ENCODE measurements around the gene SPDYE2.
"Not testable (repeated sequence)": the region's sequence is repeated elsewhere in the genome, so short reads cannot be mapped to it uniquely, and the experiment has no call there.

Gene SPDYE2

DNA sequence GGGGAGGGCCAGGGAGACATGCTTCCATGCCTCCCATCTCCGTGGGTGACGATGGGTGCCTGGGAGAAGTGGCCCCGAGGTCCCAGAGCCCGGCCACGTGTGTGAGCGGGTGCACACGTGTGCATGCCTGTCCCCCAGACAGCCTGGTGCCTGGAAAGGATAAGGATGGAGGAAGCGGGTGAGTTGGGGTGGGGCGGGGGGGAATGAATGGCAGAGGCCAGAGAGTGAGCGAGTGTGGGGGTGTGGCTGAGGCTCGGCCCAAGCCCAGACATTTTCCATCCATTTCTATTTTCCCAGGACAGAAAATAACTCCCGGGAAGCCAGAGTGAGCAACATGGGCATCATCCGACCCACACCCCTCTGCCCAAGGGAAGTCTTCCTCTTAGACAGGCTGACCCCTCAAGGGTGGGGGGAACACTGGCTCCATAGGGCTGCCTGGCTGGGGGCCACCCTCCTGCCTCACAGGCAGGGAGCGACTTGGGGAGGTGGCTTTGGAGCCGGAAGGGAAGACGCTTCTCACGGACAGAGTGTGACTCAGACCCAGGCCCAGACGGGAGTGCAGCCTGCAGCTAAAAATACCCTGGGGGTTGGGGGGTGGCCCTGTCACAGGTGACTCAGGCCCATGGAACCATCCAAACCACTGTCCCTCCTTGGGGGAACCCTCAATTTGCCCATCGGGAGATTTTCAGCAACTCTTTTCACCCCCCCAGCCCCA, 53.6 kb downstream of the SPDYE2 start:
- not testable (repeated sequence) for DNase-seq (ENCODE audit: low read depth)

DNA sequence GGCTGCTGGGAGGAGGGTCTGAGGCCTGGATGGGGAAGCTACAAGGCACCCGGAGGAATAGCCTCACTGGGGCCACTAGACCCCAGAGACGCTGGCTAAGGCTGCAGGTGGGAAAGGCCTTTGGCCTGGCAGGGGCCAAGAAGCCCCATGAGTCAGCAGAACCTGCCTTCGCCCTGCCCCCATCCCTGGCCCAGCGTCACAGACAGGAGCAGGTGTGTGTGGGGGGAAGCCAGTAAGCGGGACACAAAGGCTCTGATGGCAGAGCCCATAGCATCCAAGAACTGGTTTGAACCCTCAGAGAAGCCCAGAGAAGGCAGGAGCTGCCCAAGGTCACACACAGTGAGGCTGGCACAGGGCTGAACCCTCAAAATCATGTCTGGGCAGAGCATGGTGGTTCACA, 55.8 kb downstream of the SPDYE2 start:
- not testable (repeated sequence) for DNase-seq (ENCODE audit: low read depth)

DNA sequence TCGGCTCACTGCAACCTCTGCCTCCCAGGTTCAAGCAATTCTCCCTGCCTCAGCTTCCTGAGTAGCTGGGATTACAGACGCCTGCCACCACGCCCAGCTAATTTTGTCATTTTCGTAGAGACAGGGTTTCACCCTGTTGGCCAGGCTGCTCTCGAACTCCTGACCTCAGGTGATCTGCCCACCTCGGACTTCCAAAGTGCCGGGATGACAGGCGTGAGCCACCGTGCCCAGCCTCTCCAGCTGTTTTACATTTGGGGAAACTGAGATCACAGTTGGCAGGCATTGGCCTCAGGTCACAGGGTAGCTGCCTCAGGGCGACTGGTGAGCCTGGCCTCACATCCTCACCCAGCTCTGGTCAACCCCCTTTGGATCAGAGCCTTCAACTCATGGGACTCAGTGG, 58.7 kb downstream of the SPDYE2 start:
- not testable (repeated sequence) for DNase-seq (ENCODE audit: low read depth)

GRCh38 chr7:102610441-102610840, 59.4 kb downstream of the SPDYE2 start:
- DNase-seq (ENCODE audit: low read depth): not testable (repeated sequence)

- DNase-seq (ENCODE audit: low read depth): not testable (repeated sequence)
Observed at GRCh38 chr7:102611013-102611674, 60.1 kb downstream of the SPDYE2 start.

DNA sequence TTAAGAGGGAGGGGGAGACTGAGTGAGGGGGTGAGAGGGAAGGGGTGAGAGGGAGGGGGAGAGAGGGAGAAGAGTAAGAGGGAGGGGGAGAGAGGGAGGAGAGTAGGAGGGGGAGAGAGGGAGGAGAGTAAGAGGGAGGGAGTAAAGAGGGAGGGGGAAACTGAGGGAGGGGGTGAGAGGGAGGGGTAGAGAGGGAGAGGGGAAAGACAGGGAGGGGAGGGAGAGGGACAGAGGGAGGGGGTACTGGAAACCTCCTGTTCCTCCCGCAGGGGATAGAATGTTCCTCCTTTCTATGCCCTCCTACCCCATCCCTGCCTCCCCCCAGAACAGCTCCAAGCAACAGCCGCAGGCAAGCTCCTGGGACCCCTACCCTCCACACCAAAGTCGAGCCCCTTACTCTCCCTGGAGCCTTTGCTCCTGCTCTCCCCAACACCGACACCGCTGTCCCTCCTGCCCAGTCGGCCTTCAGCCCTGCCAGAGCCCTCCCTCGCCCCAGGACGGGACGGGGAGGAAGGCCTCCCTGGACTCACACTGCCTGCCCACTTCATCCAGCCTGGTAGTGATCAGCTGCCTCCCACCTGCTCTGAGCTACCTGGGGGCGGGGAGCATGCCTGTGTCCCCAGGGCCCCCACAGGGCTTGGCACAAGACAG, 60.8 kb downstream of the SPDYE2 start:
- not testable (repeated sequence) for DNase-seq (ENCODE audit: low read depth)

Data from GM04503 (cell line).